SK-N-MC (cell line): ENCODE measurements around the gene ART3.

Experiments used
- EZH2 ChIP-seq: fragments of 200-600 bp; sonication (generic); IDR thresholded peaks from one replicate; pipeline ENCODE4 v1.6.1; 2017; ENCODE audit warnings: antibody characterized with exemption
- POLR2AphosphoS5 ChIP-seq: IDR thresholded peaks from 2 replicates; pipeline ENCODE4 v1.6.1; 2012; ENCODE audit warnings: mild to moderate bottlenecking, low read depth, low read length, borderline replicate concordance

- TF ChIP-seq EZH2 (no peak), POLR2AphosphoS5 (no peak)
These were observed 19.1 kb upstream of the ART3 start for GRCh38 chr4:76055421-76055820.
